ENCODE measurements around the gene FIG4.

The FIG4 gene

GRCh38 chr6:109874086-109874485 is 183.0 kb downstream of the FIG4 start:
- H4K20me1 ChIP-seq (ENCODE audit: insufficient read depth, low read length, poor library complexity, severe bottlenecking), result no peaks in the 10 kb centered on the region
- H2AFZ ChIP-seq (ENCODE audit: low read length), result no peak overlapping the region
- no peaks in the 10 kb centered on the region for H3K9me3 ChIP-seq (ENCODE audit: insufficient read depth, low read depth, low read length)
- no peaks in the 10 kb centered on the region for H3K79me2 ChIP-seq (ENCODE audit: insufficient read depth, low read length)
- no peak overlapping the region for H3K4me3 ChIP-seq (ENCODE audit: low read length, poor library complexity, severe bottlenecking)
- H3K27me3 ChIP-seq (ENCODE audit: insufficient read depth, low read length, poor library complexity, severe bottlenecking), result no peaks in the 10 kb centered on the region
- no peak for TF ChIP-seq EZH2phosphoT487 (IDR thresholded peaks at IDR 0.05; ENCODE audit: borderline replicate concordance)
- TF ChIP-seq, protein P1, sequence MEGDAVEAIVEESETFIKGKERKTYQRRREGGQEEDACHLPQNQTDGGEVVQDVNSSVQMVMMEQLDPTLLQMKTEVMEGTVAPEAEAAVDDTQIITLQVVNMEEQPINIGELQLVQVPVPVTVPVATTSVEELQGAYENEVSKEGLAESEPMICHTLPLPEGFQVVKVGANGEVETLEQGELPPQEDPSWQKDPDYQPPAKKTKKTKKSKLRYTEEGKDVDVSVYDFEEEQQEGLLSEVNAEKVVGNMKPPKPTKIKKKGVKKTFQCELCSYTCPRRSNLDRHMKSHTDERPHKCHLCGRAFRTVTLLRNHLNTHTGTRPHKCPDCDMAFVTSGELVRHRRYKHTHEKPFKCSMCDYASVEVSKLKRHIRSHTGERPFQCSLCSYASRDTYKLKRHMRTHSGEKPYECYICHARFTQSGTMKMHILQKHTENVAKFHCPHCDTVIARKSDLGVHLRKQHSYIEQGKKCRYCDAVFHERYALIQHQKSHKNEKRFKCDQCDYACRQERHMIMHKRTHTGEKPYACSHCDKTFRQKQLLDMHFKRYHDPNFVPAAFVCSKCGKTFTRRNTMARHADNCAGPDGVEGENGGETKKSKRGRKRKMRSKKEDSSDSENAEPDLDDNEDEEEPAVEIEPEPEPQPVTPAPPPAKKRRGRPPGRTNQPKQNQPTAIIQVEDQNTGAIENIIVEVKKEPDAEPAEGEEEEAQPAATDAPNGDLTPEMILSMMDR (conservative IDR thresholded peaks at IDR 0.05; ENCODE audit: low read length), result no peak
- no peaks in the 10 kb centered on the region for H3F3A ChIP-seq (ENCODE audit: low read depth)
- no peaks in the 10 kb centered on the region for H3K9me2 ChIP-seq (replicated peaks; ENCODE audit: low read depth, low read length)
- H3K36me3 ChIP-seq (ENCODE audit: insufficient read depth, low read length), result no peaks in the 10 kb centered on the region
- H3K9ac ChIP-seq (ENCODE audit: low read depth, low read length, poor library complexity, severe bottlenecking), result no peak overlapping the region
- H3K4me1 ChIP-seq (ENCODE audit: insufficient read depth, low read length, poor library complexity, severe bottlenecking), result no peaks in the 10 kb centered on the region
- H3K4me2 ChIP-seq (ENCODE audit: low read depth, low read length, poor library complexity, severe bottlenecking), result no peak overlapping the region

GRCh38 chr6:109874621-109875020 is 183.5 kb downstream of the FIG4 start:
- Histone ChIP-seq H3K36me3 (ENCODE audit: insufficient read depth, low read length) (no peaks in the 10 kb centered on the region), H3K4me3 (ENCODE audit: low read length, poor library complexity, severe bottlenecking) (no peak overlapping the region), H3K4me1 (ENCODE audit: insufficient read depth, low read length, poor library complexity, severe bottlenecking) (no peaks in the 10 kb centered on the region), H3K9me2 (replicated peaks; ENCODE audit: low read depth, low read length) (no peaks in the 10 kb centered on the region), H3K9ac (ENCODE audit: low read depth, low read length, poor library complexity, severe bottlenecking) (no peak overlapping the region), H4K20me1 (ENCODE audit: insufficient read depth, low read length, poor library complexity, severe bottlenecking) (no peaks in the 10 kb centered on the region), H3F3A (ENCODE audit: low read depth) (no peaks in the 10 kb centered on the region), H2AFZ (ENCODE audit: low read length) (no peak overlapping the region), H3K79me2 (ENCODE audit: insufficient read depth, low read length) (no peaks in the 10 kb centered on the region), H3K4me2 (ENCODE audit: low read depth, low read length, poor library complexity, severe bottlenecking) (no peak overlapping the region), H3K9me3 (ENCODE audit: insufficient read depth, low read depth, low read length) (no peaks in the 10 kb centered on the region), H3K27me3 (ENCODE audit: insufficient read depth, low read length, poor library complexity, severe bottlenecking) (no peaks in the 10 kb centered on the region)
- TF ChIP-seq EZH2phosphoT487 (IDR thresholded peaks at IDR 0.05; ENCODE audit: borderline replicate concordance), result no peak
- TF ChIP-seq, protein P1 (conservative IDR thresholded peaks at IDR 0.05; ENCODE audit: low read length), result no peak
